H1 (cell line): ENCODE data around the gene CDCA4. TPM values are rescaled to one million over a fixed set of nuclear protein-coding genes. Genes with fewer than 3 reads are reported as not detected.

Source experiments
- BCL11A ChIP-seq, 2 experiments: IDR thresholded peaks; one replicate each; pipeline ENCODE4 v1.6.1; 2011; ENCODE audit warnings: low read depth in 2 of 2, low read length in 2 of 2, mild to moderate bottlenecking in 2 of 2
- BRCA1 ChIP-seq: IDR thresholded peaks from 2 replicates; pipeline ENCODE4 v1.6.1; 2012; ENCODE audit warnings: low read depth, low read length, improper control_type of control experiment
- CTBP2 ChIP-seq: IDR thresholded peaks from 2 replicates; pipeline ENCODE4 v1.7.0; 2011; ENCODE audit warnings: borderline replicate concordance, mild to moderate bottlenecking, moderate library complexity, mixed read lengths, low read length; ENCODE audit not compliant: insufficient read depth, insufficient read length
- HDAC2 ChIP-seq, 2 experiments: fragments of 300-600 bp in 1 of 2; sonication (generic) in 1 of 2; IDR thresholded peaks; 2 replicates each; pipeline ENCODE4 v1.6.1; 2011 to 2012; ENCODE audit warnings: low read depth in 2 of 2, low read length in 2 of 2, mild to moderate bottlenecking in 2 of 2, moderate library complexity in 2 of 2, borderline replicate concordance in 1 of 2, inconsistent platforms in 1 of 2
- RAD21 ChIP-seq, 2 experiments: IDR thresholded peaks in 1 of 2; conservative IDR thresholded peaks in 1 of 2; 2 replicates each; pipeline ENCODE4 v1.6.1; 2011; ENCODE audit warnings: low read depth in 2 of 2, low read length in 2 of 2, improper control_type of control experiment in 1 of 2, inconsistent platforms in 1 of 2, mild to moderate bottlenecking in 1 of 2, moderate library complexity in 1 of 2
- SAP30 ChIP-seq: fragments of 300-600 bp; sonication (generic); IDR thresholded peaks from 2 replicates; pipeline ENCODE4 v1.7.1; 2012; ENCODE audit warnings: low read length, moderate library complexity, mild to moderate bottlenecking, inconsistent platforms; ENCODE audit not compliant: insufficient read depth, insufficient replicate concordance
- SUZ12 ChIP-seq: fragments of 200-600 bp; sonication (generic); IDR thresholded peaks from 2 replicates; pipeline ENCODE4 v1.6.1; 2012; ENCODE audit warnings: mild to moderate bottlenecking, inconsistent platforms, low read length, moderate library complexity, mixed read lengths
- YY1 ChIP-seq: IDR thresholded peaks from 2 replicates; pipeline ENCODE4 v1.6.1; 2011; ENCODE audit warnings: low read depth, mild to moderate bottlenecking, low read length
- polyA plus RNA-seq, 7 experiments: library from polyadenylated mRNA; depleted of rRNA in 3 of 7; stranded (reverse) in 5 of 7; unstranded in 2 of 7; fragments of >200 nt in 5 of 7; fragments of 200-250 nt in 2 of 7; gene quantifications; 1 replicate in 5 of 7; 2 replicates in 1 of 7; 4 replicates in 1 of 7; pipeline versions ENCODE4 v1.2.1 to v1.2.3, GENCODE V29; 2011 to 2013; ENCODE audit warnings: missing spikeins in 2 of 7, mixed read lengths in 2 of 7
- total RNA-seq: library from RNA; stranded (reverse); fragmentation: NEBNext Ultra II Directional; extraction: Animal tissue kit (Norgen Biotek cat#: 25700); gene quantifications from 2 replicates; pipeline ENCODE4 v1.2.1, GENCODE V29; 2021
- TF ChIP-seq, protein P1 (sequence below): fragments of 300-600 bp; sonication (generic); IDR thresholded peaks from 2 replicates; pipeline ENCODE4 v1.7.1; 2012; ENCODE audit warnings: low read length, moderate library complexity, mild to moderate bottlenecking, inconsistent platforms; ENCODE audit not compliant: insufficient replicate concordance

CDCA4 gene
- total and polyA plus RNA-seq, 2 of the 8 experiments (the other 6 are each of a cell fraction or from before 2014, with no cell fraction given): 49.9 to 62.4 TPM

DNA sequence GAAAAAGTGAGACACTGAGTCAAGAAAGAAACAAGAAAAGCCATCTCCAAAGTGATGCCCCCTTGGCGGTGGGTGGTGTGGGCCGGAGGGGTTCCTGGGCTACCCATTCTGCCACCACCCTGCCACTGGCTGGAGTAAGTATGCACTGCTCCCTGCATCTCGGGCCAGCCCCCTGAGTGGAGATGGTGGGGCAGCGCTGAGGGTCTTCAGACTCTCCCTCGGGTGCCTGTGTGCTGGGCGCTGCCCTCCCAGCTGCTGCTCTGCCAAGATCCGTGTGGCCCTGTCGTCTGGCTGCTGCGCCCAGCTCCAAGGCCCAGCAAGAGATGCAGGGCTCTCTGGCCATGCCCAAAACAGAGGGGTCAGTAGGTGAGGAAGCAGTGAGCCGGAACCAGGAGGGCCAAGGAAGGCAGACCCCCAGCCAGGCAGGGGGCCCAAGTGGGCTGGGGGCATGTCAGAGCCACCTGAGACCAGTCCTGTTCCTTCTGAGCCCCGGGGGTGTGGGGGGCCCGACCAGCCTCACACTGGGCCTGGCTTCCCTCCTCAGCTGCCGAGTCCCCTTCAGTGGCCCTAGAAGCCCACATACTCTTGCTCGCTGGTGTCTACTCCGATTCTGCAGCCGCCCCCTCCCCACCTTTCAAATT is 39.2 kb upstream of the CDCA4 start (continued):
- TF ChIP-seq, protein P1, sequence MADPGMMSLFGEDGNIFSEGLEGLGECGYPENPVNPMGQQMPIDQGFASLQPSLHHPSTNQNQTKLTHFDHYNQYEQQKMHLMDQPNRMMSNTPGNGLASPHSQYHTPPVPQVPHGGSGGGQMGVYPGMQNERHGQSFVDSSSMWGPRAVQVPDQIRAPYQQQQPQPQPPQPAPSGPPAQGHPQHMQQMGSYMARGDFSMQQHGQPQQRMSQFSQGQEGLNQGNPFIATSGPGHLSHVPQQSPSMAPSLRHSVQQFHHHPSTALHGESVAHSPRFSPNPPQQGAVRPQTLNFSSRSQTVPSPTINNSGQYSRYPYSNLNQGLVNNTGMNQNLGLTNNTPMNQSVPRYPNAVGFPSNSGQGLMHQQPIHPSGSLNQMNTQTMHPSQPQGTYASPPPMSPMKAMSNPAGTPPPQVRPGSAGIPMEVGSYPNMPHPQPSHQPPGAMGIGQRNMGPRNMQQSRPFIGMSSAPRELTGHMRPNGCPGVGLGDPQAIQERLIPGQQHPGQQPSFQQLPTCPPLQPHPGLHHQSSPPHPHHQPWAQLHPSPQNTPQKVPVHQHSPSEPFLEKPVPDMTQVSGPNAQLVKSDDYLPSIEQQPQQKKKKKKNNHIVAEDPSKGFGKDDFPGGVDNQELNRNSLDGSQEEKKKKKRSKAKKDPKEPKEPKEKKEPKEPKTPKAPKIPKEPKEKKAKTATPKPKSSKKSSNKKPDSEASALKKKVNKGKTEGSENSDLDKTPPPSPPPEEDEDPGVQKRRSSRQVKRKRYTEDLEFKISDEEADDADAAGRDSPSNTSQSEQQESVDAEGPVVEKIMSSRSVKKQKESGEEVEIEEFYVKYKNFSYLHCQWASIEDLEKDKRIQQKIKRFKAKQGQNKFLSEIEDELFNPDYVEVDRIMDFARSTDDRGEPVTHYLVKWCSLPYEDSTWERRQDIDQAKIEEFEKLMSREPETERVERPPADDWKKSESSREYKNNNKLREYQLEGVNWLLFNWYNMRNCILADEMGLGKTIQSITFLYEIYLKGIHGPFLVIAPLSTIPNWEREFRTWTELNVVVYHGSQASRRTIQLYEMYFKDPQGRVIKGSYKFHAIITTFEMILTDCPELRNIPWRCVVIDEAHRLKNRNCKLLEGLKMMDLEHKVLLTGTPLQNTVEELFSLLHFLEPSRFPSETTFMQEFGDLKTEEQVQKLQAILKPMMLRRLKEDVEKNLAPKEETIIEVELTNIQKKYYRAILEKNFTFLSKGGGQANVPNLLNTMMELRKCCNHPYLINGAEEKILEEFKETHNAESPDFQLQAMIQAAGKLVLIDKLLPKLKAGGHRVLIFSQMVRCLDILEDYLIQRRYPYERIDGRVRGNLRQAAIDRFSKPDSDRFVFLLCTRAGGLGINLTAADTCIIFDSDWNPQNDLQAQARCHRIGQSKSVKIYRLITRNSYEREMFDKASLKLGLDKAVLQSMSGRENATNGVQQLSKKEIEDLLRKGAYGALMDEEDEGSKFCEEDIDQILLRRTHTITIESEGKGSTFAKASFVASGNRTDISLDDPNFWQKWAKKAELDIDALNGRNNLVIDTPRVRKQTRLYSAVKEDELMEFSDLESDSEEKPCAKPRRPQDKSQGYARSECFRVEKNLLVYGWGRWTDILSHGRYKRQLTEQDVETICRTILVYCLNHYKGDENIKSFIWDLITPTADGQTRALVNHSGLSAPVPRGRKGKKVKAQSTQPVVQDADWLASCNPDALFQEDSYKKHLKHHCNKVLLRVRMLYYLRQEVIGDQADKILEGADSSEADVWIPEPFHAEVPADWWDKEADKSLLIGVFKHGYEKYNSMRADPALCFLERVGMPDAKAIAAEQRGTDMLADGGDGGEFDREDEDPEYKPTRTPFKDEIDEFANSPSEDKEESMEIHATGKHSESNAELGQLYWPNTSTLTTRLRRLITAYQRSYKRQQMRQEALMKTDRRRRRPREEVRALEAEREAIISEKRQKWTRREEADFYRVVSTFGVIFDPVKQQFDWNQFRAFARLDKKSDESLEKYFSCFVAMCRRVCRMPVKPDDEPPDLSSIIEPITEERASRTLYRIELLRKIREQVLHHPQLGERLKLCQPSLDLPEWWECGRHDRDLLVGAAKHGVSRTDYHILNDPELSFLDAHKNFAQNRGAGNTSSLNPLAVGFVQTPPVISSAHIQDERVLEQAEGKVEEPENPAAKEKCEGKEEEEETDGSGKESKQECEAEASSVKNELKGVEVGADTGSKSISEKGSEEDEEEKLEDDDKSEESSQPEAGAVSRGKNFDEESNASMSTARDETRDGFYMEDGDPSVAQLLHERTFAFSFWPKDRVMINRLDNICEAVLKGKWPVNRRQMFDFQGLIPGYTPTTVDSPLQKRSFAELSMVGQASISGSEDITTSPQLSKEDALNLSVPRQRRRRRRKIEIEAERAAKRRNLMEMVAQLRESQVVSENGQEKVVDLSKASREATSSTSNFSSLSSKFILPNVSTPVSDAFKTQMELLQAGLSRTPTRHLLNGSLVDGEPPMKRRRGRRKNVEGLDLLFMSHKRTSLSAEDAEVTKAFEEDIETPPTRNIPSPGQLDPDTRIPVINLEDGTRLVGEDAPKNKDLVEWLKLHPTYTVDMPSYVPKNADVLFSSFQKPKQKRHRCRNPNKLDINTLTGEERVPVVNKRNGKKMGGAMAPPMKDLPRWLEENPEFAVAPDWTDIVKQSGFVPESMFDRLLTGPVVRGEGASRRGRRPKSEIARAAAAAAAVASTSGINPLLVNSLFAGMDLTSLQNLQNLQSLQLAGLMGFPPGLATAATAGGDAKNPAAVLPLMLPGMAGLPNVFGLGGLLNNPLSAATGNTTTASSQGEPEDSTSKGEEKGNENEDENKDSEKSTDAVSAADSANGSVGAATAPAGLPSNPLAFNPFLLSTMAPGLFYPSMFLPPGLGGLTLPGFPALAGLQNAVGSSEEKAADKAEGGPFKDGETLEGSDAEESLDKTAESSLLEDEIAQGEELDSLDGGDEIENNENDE: no peak
- TF ChIP-seq RAD21 (IDR thresholded peaks at IDR 0.05 in 1 of 2, conservative IDR thresholded peaks at IDR 0.05 in 1 of 2; ENCODE audit: low read depth in 2 of 2, low read length in 2 of 2): no peak
- TF ChIP-seq BCL11A (IDR thresholded peaks at IDR 0.05; ENCODE audit: low read depth in 2 of 2, low read length in 2 of 2): no peak
- TF ChIP-seq YY1: no peak
- TF ChIP-seq CTBP2: no peak
- TF ChIP-seq BRCA1: no peak
- TF ChIP-seq SAP30: no peak
- no peak for TF ChIP-seq SUZ12
- TF ChIP-seq HDAC2 (IDR thresholded peaks at IDR 0.05; ENCODE audit: borderline replicate concordance in 1 of 2, low read depth in 2 of 2, low read length in 2 of 2): no peak
